ENCODE data around the gene LILRA6.
"Not testable (repeated sequence)": the region's sequence is repeated elsewhere in the genome, so short reads cannot be mapped to it uniquely, and the experiment has no call there.

LILRA6 gene

DNA sequence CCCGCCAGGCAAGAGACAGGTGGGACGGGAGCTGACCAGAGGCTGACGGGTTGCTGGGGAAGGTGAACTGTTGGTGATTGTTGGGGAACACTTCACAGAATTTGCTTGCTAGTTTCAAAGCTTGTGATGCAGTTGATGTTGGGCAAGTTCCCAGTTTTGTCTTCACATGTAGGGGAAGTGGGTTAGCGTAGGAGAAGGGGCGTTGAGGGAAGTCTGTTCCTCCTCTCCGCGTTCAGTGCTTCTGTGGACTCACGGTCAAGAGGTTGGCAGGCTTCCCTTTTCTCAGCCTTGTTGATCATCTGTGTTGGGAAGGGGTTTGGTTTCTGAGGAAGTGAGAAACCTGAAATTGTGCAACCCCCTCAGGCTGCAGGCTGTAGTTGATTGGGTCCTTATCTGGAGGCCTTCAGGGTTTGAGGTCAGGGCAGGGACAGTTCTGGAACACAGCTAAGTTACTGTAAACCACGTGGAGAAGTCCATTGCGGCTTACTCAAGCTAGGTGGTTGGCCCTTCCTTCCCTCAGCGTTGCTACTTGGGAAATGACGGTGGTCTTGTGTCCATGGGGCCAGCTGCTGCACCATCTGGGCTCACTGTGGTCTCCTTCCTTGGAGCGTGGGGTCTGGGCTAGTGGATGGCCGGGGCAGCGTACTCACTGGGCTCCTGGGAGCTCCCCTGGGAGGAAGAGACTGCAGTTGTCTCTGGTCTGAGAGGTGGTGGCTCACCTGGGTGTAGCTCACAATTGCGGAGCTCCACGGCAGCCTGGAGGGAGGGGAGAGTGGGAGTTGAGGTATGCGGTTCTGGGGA, 34.4 kb downstream of the LILRA6 start:
- no peak overlapping the region for H2AK5ac ChIP-seq (ENCODE audit: low read length)
- no peak overlapping the region for H3K56ac ChIP-seq (ENCODE audit: low read length)
- H3K4me2 ChIP-seq (ENCODE audit: low read length), result no peak overlapping the region
- no peak overlapping the region for H2BK5ac ChIP-seq (ENCODE audit: low read length)
- no peaks in the 10 kb centered on the region for H3K27me3 ChIP-seq (ENCODE audit: insufficient read depth, low read length, poor library complexity)
- H3K79me1 ChIP-seq (ENCODE audit: low read length), result peaks cover 19% of the 10 kb centered on the region
- no peak overlapping the region for H3K4ac ChIP-seq (ENCODE audit: low read depth, low read length)
- H3K23ac ChIP-seq (ENCODE audit: low read length), result no peak overlapping the region
- peaks cover 42% of the 10 kb centered on the region for H3K79me2 ChIP-seq (ENCODE audit: control insufficient read depth, insufficient read depth, low read length)
- no peak overlapping the region for H3K9ac ChIP-seq (ENCODE audit: low read length)
- H3K4me1 ChIP-seq (ENCODE audit: control insufficient read depth, low read depth, low read length), result no peaks in the 10 kb centered on the region
- H3K27ac ChIP-seq (ENCODE audit: low read depth, low read length), result no peak overlapping the region
- H4K5ac ChIP-seq (ENCODE audit: low read length), result no peak overlapping the region
- no peak overlapping the region for H4K8ac ChIP-seq (ENCODE audit: low read depth, low read length)
- peaks cover 31% of the 10 kb centered on the region for H3K36me3 ChIP-seq (ENCODE audit: control insufficient read depth, insufficient read depth, low read length)
- no peak overlapping the region for H3K4me3 ChIP-seq (ENCODE audit: low read length)
- no CpG with 5 or more reads among the region's 18 CpGs for WGBS (ENCODE audit: extremely low coverage, insufficient coverage, low lambda C conversion rate)
- H2BK120ac ChIP-seq (ENCODE audit: low read depth, low read length), result no peak overlapping the region
- no peak overlapping the region for H2BK15ac ChIP-seq (replicated peaks; ENCODE audit: low read depth)
- DNase-seq, result peak; percentile 42
- no peak overlapping the region for H3K18ac ChIP-seq (ENCODE audit: low read length)

DNA sequence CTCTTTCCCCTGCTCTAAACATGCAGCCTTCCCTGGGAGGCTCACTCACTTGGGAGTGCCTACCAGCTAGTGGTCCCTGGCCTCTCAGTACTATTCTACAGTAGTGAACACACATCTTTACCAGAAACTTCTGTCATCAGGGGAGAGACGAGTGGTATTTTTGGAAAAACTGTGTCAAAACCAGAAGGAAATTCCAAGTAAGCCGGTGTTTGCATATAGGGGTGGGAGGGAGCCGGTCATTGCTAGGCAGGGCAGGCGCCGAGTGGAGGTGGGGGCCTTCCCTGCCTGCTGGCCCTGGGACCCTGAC, 35.0 kb downstream of the LILRA6 start:
- Histone ChIP-seq H3K36me3 (ENCODE audit: control insufficient read depth, insufficient read depth, low read length) (peaks cover 35% of the 10 kb centered on the region), H3K79me2 (ENCODE audit: control insufficient read depth, insufficient read depth, low read length) (peaks cover 48% of the 10 kb centered on the region)
- no CpG with 5 or more reads among the region's 5 CpGs for WGBS (ENCODE audit: extremely low coverage, insufficient coverage, low lambda C conversion rate)

DNA sequence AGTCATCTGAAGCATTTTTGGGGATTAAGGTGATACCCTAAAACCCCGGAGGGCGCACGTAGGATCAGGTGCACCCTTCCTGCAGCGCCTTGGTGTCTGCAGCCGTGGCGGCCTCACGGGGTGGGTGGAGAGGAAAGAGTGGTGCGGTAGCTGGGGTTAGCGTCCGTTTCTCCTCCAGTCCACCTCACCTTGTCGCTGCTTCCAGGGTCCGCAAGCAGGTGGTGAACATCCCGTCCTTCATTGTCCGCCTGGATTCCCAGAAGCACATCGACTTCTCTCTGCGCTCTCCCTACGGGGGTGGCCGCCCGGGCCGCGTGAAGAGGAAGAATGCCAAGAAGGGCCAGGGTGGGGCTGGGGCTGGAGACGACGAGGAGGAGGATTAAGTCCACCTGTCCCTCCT, 35.4 kb downstream of the LILRA6 start:
- WGBS (ENCODE audit: extremely low coverage, insufficient coverage, low lambda C conversion rate), result no CpG with 5 or more reads among the region's 23 CpGs
- H3K27ac ChIP-seq (ENCODE audit: low read depth, low read length); H3K4me1 ChIP-seq (ENCODE audit: control insufficient read depth, low read depth, low read length): not testable (repeated sequence)

More for the DNA sequence above, 35.0 kb downstream of the LILRA6 start:
- Histone ChIP-seq H2BK5ac (ENCODE audit: low read length) (no peak overlapping the region), H2BK120ac (ENCODE audit: low read depth, low read length) (no peak overlapping the region), H3K56ac (ENCODE audit: low read length) (no peak overlapping the region), H2BK15ac (replicated peaks; ENCODE audit: low read depth) (no peak overlapping the region), H4K5ac (ENCODE audit: low read length) (no peak overlapping the region), H3K27ac (ENCODE audit: low read depth, low read length) (no peak overlapping the region), H2AK5ac (ENCODE audit: low read length) (no peak overlapping the region), H3K4me2 (ENCODE audit: low read length) (no peak overlapping the region), H3K27me3 (ENCODE audit: insufficient read depth, low read length, poor library complexity) (no peaks in the 10 kb centered on the region), H3K4ac (ENCODE audit: low read depth, low read length) (no peak overlapping the region), H3K9ac (ENCODE audit: low read length) (no peak overlapping the region), H3K79me1 (ENCODE audit: low read length) (peaks cover 19% of the 10 kb centered on the region), H4K8ac (ENCODE audit: low read depth, low read length) (no peak overlapping the region), H3K4me3 (ENCODE audit: low read length) (no peak overlapping the region), H3K4me1 (ENCODE audit: control insufficient read depth, low read depth, low read length) (peaks cover 3% of the 10 kb centered on the region), H3K23ac (ENCODE audit: low read length) (no peak overlapping the region), H3K18ac (ENCODE audit: low read length) (no peak overlapping the region)
- no peak for DNase-seq

DNA sequence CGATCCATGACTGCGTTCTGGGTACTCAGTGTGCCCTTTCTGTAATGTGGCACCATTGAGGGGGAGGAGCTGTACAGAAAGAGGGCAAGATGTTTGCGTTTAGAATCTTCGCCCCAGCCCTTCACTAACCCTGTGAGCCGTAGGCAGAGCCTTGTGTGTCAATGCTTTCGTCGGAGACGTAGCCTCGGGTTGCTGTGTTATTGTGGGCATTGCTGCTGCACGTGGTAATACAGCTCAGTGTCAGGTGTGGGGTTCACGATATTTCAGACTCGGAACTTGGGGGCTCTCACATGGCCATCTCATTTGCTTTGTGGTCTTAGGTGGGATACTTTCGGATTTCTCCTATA, 35.8 kb downstream of the LILRA6 start:
- H3K4ac ChIP-seq (ENCODE audit: low read depth, low read length), result no peak overlapping the region
- peaks cover 40% of the 10 kb centered on the region for H3K36me3 ChIP-seq (ENCODE audit: control insufficient read depth, insufficient read depth, low read length)
- no peak overlapping the region for H2AK5ac ChIP-seq (ENCODE audit: low read length)
- H3K79me1 ChIP-seq (ENCODE audit: low read length), result peaks cover 19% of the 10 kb centered on the region
- H2BK5ac ChIP-seq (ENCODE audit: low read length), result no peak overlapping the region
- no peak for DNase-seq
- H3K23ac ChIP-seq (ENCODE audit: low read length), result no peak overlapping the region
- H2BK120ac ChIP-seq (ENCODE audit: low read depth, low read length), result no peak overlapping the region
- no peak overlapping the region for H4K5ac ChIP-seq (ENCODE audit: low read length)
- no peak overlapping the region for H3K4me3 ChIP-seq (ENCODE audit: low read length)
- no peaks in the 10 kb centered on the region for H3K27me3 ChIP-seq (ENCODE audit: insufficient read depth, low read length, poor library complexity)
- WGBS (ENCODE audit: extremely low coverage, insufficient coverage, low lambda C conversion rate), result no CpG with 5 or more reads among the region's 13 CpGs
- no peak overlapping the region for H4K8ac ChIP-seq (ENCODE audit: low read depth, low read length)
- H3K56ac ChIP-seq (ENCODE audit: low read length), result no peak overlapping the region
- H3K4me1 ChIP-seq (ENCODE audit: control insufficient read depth, low read depth, low read length), result peaks cover 5% of the 10 kb centered on the region
- H3K9ac ChIP-seq (ENCODE audit: low read length), result no peak overlapping the region
- H3K18ac ChIP-seq (ENCODE audit: low read length), result no peak overlapping the region
- no peak overlapping the region for H3K27ac ChIP-seq (ENCODE audit: low read depth, low read length)
- no peak overlapping the region for H2BK15ac ChIP-seq (replicated peaks; ENCODE audit: low read depth)
- peaks cover 56% of the 10 kb centered on the region for H3K79me2 ChIP-seq (ENCODE audit: control insufficient read depth, insufficient read depth, low read length)
- no peak overlapping the region for H3K4me2 ChIP-seq (ENCODE audit: low read length)

More for the DNA sequence above, 35.4 kb downstream of the LILRA6 start:
- not testable (repeated sequence) for H3K18ac ChIP-seq (ENCODE audit: low read length); H2BK120ac ChIP-seq (ENCODE audit: low read depth, low read length); H3K23ac ChIP-seq (ENCODE audit: low read length); H2BK5ac ChIP-seq (ENCODE audit: low read length); H3K56ac ChIP-seq (ENCODE audit: low read length); H4K8ac ChIP-seq (ENCODE audit: low read depth, low read length); H3K4me3 ChIP-seq (ENCODE audit: low read length); H3K4ac ChIP-seq (ENCODE audit: low read depth, low read length); H2BK15ac ChIP-seq (replicated peaks; ENCODE audit: low read depth); H2AK5ac ChIP-seq (ENCODE audit: low read length); H3K9ac ChIP-seq (ENCODE audit: low read length); H3K27me3 ChIP-seq (ENCODE audit: insufficient read depth, low read length, poor library complexity); DNase-seq; H4K5ac ChIP-seq (ENCODE audit: low read length); H3K4me2 ChIP-seq (ENCODE audit: low read length)
- H3K36me3 ChIP-seq (ENCODE audit: control insufficient read depth, insufficient read depth, low read length), result peaks cover 40% of the 10 kb centered on the region
- H3K79me2 ChIP-seq (ENCODE audit: control insufficient read depth, insufficient read depth, low read length), result peaks cover 52% of the 10 kb centered on the region
- H3K79me1 ChIP-seq (ENCODE audit: low read length), result peaks cover 19% of the 10 kb centered on the region

DNA sequence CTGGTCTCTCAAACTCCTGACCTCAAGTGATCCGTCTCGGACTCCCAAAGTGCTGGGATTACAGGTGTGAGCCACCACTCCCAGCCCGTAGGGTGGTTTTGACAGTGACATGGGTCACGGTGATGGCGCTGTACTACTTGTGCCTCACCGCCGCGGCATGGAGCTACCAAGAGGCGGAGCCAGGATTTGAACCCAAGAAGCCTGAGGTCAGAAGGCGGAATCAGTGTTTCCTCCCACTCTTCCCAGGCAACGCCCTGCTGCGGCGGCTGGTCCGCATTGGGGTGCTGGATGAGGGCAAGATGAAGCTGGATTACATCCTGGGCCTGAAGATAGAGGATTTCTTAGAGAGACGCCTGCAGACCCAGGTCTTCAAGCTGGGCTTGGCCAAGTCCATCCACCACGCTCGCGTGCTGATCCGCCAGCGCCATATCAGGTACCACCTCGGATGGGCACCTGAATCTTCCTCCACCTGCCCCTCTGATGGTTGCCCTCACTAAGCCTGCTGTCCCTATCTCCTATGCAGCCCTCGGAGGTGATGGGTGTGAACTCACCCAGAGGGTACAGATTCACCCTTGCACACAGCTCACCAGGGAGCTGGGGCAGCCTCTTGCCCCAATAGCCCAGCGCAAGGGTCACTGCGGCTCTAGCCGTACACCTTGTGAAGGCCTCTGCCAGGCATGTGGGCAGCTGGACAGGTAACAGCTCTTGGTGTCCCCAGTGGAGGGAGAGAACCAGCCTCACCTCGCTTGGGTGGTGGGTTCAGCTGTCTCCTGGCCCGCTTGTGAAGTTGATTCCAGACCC, 36.4 kb downstream of the LILRA6 start:
- Histone ChIP-seq H3K4me1 (ENCODE audit: control insufficient read depth, low read depth, low read length) (peaks cover 5% of the 10 kb centered on the region), H3K79me1 (ENCODE audit: low read length) (peaks cover 19% of the 10 kb centered on the region), H3K4ac (ENCODE audit: low read depth, low read length) (no peak overlapping the region), H4K8ac (ENCODE audit: low read depth, low read length) (no peak overlapping the region), H3K79me2 (ENCODE audit: control insufficient read depth, insufficient read depth, low read length) (peaks cover 62% of the 10 kb centered on the region), H3K36me3 (ENCODE audit: control insufficient read depth, insufficient read depth, low read length) (peaks cover 43% of the 10 kb centered on the region), H3K27ac (ENCODE audit: low read depth, low read length) (no peak overlapping the region), H3K56ac (ENCODE audit: low read length) (no peak overlapping the region), H3K23ac (ENCODE audit: low read length) (no peak overlapping the region), H3K9ac (ENCODE audit: low read length) (no peak overlapping the region), H3K27me3 (ENCODE audit: insufficient read depth, low read length, poor library complexity) (no peaks in the 10 kb centered on the region), H2AK5ac (ENCODE audit: low read length) (no peak overlapping the region), H3K18ac (ENCODE audit: low read length) (no peak overlapping the region), H4K5ac (ENCODE audit: low read length) (no peak overlapping the region), H2BK120ac (ENCODE audit: low read depth, low read length) (no peak overlapping the region), H2BK15ac (replicated peaks; ENCODE audit: low read depth) (no peak overlapping the region), H3K4me3 (ENCODE audit: low read length) (no peak overlapping the region), H2BK5ac (ENCODE audit: low read length) (no peak overlapping the region), H3K4me2 (ENCODE audit: low read length) (no peak overlapping the region)
- no CpG with 5 or more reads among the region's 27 CpGs for WGBS (ENCODE audit: extremely low coverage, insufficient coverage, low lambda C conversion rate)
- no peak for DNase-seq
